Neural progenitor cell (in vitro differentiated cells): Measurements from ENCODE around the gene ABCC1.

Experiments used
- CTCF ChIP-seq: fragments of 200-600 bp; sonication (generic); IDR thresholded peaks from 2 replicates; pipeline ENCODE4 v1.5.1; 2017; ENCODE audit warnings: antibody characterized with exemption, mild to moderate bottlenecking
- EZH2 ChIP-seq: fragments of 200-600 bp; sonication (generic); IDR thresholded peaks from 2 replicates; pipeline ENCODE4 v1.6.1; 2017; ENCODE audit warnings: antibody characterized with exemption, mild to moderate bottlenecking, moderate library complexity
- EZH2phosphoT487 ChIP-seq: fragments of 200-600 bp; sonication (generic); IDR thresholded peaks from 2 replicates; pipeline ENCODE4 v1.6.1; 2017; ENCODE audit warnings: antibody characterized with exemption

- TF ChIP-seq CTCF (no peak), EZH2 (no peak), EZH2phosphoT487 (no peak)
Measured at GRCh38 chr16:16149710-16150116, 200.3 kb downstream of the ABCC1 start.
